Uterus (tissue), 4 donors: ENCODE results near the gene HAAO. TPM values are rescaled to one million over a fixed set of nuclear protein-coding genes. Genes with fewer than 3 reads are reported as not detected.
A peak's percentile ranks its signal among the peaks of the same experiment; 100 is the strongest.

Experiments
- DNase-seq, 2 donors: peaks; one replicate each; pipeline ENCODE4 v3.0.0-alpha.2; 2019 to 2020
- H3K27ac ChIP-seq, 2 donors: fragments of 200-600 bp; sonication (generic); 1 replicate in 1 of 2; 2 replicates in 1 of 2; pipeline ENCODE4 v1.5.1; 2016 to 2018
- H3K27me3 ChIP-seq, 2 donors: fragments of 200-600 bp; sonication (generic); one replicate each; pipeline ENCODE4 v1.5.1; 2018 to 2019; ENCODE audit warnings: control low read depth in 1 of 2
- H3K36me3 ChIP-seq, 2 donors: fragments of 200-600 bp; sonication (generic); one replicate each; pipeline ENCODE4 v1.5.1; 2019; ENCODE audit warnings: control low read depth in 1 of 2
- H3K4me1 ChIP-seq, 2 donors: fragments of 200-600 bp; sonication (generic); one replicate each; pipeline ENCODE4 v1.5.1; 2018 to 2019; ENCODE audit warnings: control low read depth in 1 of 2
- H3K4me3 ChIP-seq, 2 donors: fragments of 200-600 bp; sonication (generic); 1 replicate in 1 of 2; 2 replicates in 1 of 2; pipeline ENCODE4 v1.5.1; 2018 to 2019; ENCODE audit warnings: mild to moderate bottlenecking in 1 of 2
- H3K9me3 ChIP-seq, 2 donors: fragments of 200-600 bp; sonication (generic); one replicate each; pipeline ENCODE4 v1.5.1; 2019; ENCODE audit warnings: control low read depth in 1 of 2
- CTCF ChIP-seq, 4 experiments: fragments of 200-600 bp in 2 of 4; fragments of 450-650 bp in 2 of 4; sonication (generic) in 2 of 4; IDR thresholded peaks; one replicate each; pipeline ENCODE4 v1.5.1; 2016 to 2019; ENCODE audit warnings: antibody characterized with exemption in 4 of 4, mild to moderate bottlenecking in 2 of 4, moderate library complexity in 1 of 4
- POLR2A ChIP-seq, 2 donors: fragments of 450-650 bp; IDR thresholded peaks; one replicate each; pipeline ENCODE4 v1.6.1; 2016; ENCODE audit warnings: antibody characterized with exemption in 2 of 2, mild to moderate bottlenecking in 1 of 2, moderate library complexity in 1 of 2
- intact Hi-C: fragments of 100-400 bp; cut with DNase I; formaldehyde crosslinking; loops from one replicate; pipeline ENCODE4 v1.15.1; 2023; ENCODE audit warnings: low total_unique reads
- total RNA-seq, 4 donors: library from RNA; depleted of rRNA in 3 of 4; stranded (reverse); fragments of >200 nt in 3 of 4; gene quantifications; one replicate each; pipeline versions ENCODE4 v1.1.0 to v1.2.4, GENCODE V29; 2014 to 2023
- donor health status: DM: yes; HTN: yes; CAD: no.

Gene HAAO
- total RNA-seq, result 10 to 100 TPM in 3 of 4 donors, 1 to 10 TPM in 1; 3.1 to 25.1 (median 20.8) TPM

- Histone ChIP-seq H3K36me3 (no peaks in the 10 kb centered on the region), H3K9me3 (no peaks in the 10 kb centered on the region), H3K4me3 (peak within 1 kb of the TSS; percentile 45 to 79), H3K27me3 (no peaks in the 10 kb centered on the region), H3K27ac (peak within 1 kb of the TSS; percentile 89 to 97), H3K4me1 (no peaks in the 10 kb centered on the region)
- peak; percentile 57 to 75 for DNase-seq
- intact Hi-C loops, result no loop called here
- peak in 3 of 4 experiments; percentile 29 to 47 (median 30) for TF ChIP-seq CTCF (IDR thresholded peaks at IDR 0.05)
- TF ChIP-seq POLR2A (IDR thresholded peaks at IDR 0.05), result peak in 1 of 2 donors; percentile 45
Measured at GRCh38 chr2:42792583-42793333, at the start of gene HAAO. HAAO (minus strand) TSS chr2:42792583; CDS start chr2:42792536, 47 bp downstream.

- Histone ChIP-seq H3K4me1 (peaks cover 0 to 15% of the 10 kb centered on the region in 2 donors), H3K36me3 (no peaks in the 10 kb centered on the region)
- peak; percentile 13 to 17 for DNase-seq
Measured at GRCh38 chr2:42841344-42841743, 49.0 kb upstream of the HAAO start.

GRCh38 chr2:42840760-42841159 is 48.4 kb upstream of the HAAO start:
- intact Hi-C loops, result no loop called here
- H3K4me1 ChIP-seq, result peaks cover 0 to 11% of the 10 kb centered on the region in 2 donors
- H3K36me3 ChIP-seq, result no peaks in the 10 kb centered on the region
- no peak overlapping the region for H3K4me3 ChIP-seq
- no peak for TF ChIP-seq POLR2A (IDR thresholded peaks at IDR 0.05)
- TF ChIP-seq CTCF (IDR thresholded peaks at IDR 0.05), result no peak
- DNase-seq, result peak; percentile 11 to 15
- no peaks in the 10 kb centered on the region for H3K27me3 ChIP-seq
- H3K9me3 ChIP-seq, result no peaks in the 10 kb centered on the region
- H3K27ac ChIP-seq, result peak overlapping the region; percentile 83 to 86

More at GRCh38 chr2:42841344-42841743, 49.0 kb upstream of the HAAO start:
- intact Hi-C loops, result no loop called here
- no peaks in the 10 kb centered on the region for H3K27me3 ChIP-seq
- H3K27ac ChIP-seq, result peak overlapping the region; percentile 83 to 86
- TF ChIP-seq CTCF (IDR thresholded peaks at IDR 0.05) (no peak), POLR2A (IDR thresholded peaks at IDR 0.05) (no peak)
- H3K9me3 ChIP-seq, result no peaks in the 10 kb centered on the region
- H3K4me3 ChIP-seq, result no peak overlapping the region

DNA sequence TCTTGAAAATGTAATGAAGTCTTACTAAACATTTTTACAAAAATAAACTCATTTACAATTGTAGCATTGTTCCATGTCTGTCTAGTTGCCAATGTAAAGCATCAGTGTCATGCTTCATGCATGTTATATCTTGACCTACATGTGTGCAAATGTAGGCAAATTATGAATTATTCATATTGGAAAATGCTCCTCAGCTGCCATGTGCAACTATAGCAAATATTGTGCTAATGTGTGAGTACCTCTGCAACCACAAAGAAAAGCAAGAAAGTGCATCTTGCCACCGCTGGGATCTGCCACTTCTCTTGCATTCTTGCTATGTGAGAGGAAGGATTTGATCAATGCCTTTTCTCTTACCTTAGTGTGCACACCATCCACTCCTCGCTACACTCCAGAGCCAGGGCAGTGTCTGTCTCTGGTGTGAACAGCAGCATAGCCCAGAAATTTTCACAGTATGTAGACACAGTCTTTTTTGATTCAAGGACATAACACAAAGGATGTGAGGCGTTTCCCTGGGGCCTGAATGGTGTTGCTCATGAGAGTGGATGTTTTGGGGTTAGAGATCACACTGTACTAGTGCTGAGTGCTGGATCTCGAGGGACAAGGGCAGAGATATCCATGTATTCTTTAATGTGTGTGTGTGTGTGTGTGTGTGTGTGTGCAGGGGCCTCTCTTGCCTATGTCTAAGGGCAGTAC is 47.6 kb upstream of the HAAO start:
- H3K27me3 ChIP-seq, result no peaks in the 10 kb centered on the region
- DNase-seq, result peak; percentile 11 to 16
- TF ChIP-seq POLR2A (IDR thresholded peaks at IDR 0.05), result no peak
- no peak for TF ChIP-seq CTCF (IDR thresholded peaks at IDR 0.05)
- no peaks in the 10 kb centered on the region for H3K9me3 ChIP-seq
- no peak overlapping the region for H3K4me3 ChIP-seq
- peak overlapping the region; percentile 83 to 86 for H3K27ac ChIP-seq
- H3K36me3 ChIP-seq, result no peaks in the 10 kb centered on the region
- peaks cover 0 to 8% of the 10 kb centered on the region in 2 donors for H3K4me1 ChIP-seq
- intact Hi-C loops, result loop anchor here (10.0 kb wide), 1 partner anchor 85 kb away; no protein-coding TSS in a partner anchor

GRCh38 chr2:42838133-42838532 is 45.8 kb upstream of the HAAO start:
- no peaks in the 10 kb centered on the region for H3K9me3 ChIP-seq
- peaks cover 0 to 4% of the 10 kb centered on the region in 2 donors for H3K4me1 ChIP-seq
- TF ChIP-seq POLR2A (IDR thresholded peaks at IDR 0.05) (no peak), CTCF (IDR thresholded peaks at IDR 0.05) (no peak)
- no peaks in the 10 kb centered on the region for H3K36me3 ChIP-seq
- H3K27me3 ChIP-seq, result no peaks in the 10 kb centered on the region
- H3K4me3 ChIP-seq, result no peak overlapping the region
- H3K27ac ChIP-seq, result no peak overlapping the region
- DNase-seq, result peak in 1 of 2 donors; percentile 9
- intact Hi-C loops, result loop anchor here (10.0 kb wide), 1 partner anchor 87 kb away; no protein-coding TSS in a partner anchor
